D721Med (cell line): Measurements from ENCODE around the gene TTBK2.

ENCODE experiments used
- DNase-seq: peaks from one replicate; pipeline ENCODE4 v3.0.0; 2011; ENCODE audit warnings: low spot score; ENCODE audit not compliant: insufficient read length
- FAIRE-seq: peaks from 2 replicates; lab custom pipeline; 2011; peaks lifted over from hg19 to GRCh38; lab: Jason Lieb, UNC
- CTCF ChIP-seq: IDR thresholded peaks from 2 replicates; pipeline ENCODE4 v1.5.1; 2012; ENCODE audit warnings: mild to moderate bottlenecking, control low read depth; ENCODE audit not compliant: insufficient read depth; ENCODE audit errors: missing control alignments

TTBK2 gene

GRCh38 chr15:42919799-42920518, 619 bp downstream of the TTBK2 start:
- FAIRE-seq (no peak), DNase-seq (no peak)
- no peak for TF ChIP-seq CTCF

GRCh38 chr15:42919308-42919707, 1.3 kb downstream of the TTBK2 start:
- FAIRE-seq = no peak
- TF ChIP-seq CTCF = no peak
- no peak for DNase-seq

GRCh38 chr15:42918047-42918446, 2.5 kb downstream of the TTBK2 start:
- DNase-seq (no peak), FAIRE-seq (no peak)
- no peak for TF ChIP-seq CTCF

- no peak for FAIRE-seq
- DNase-seq = no peak
- TF ChIP-seq CTCF = no peak
Measured at GRCh38 chr15:42915654-42916315, 4.8 kb downstream of the TTBK2 start.

GRCh38 chr15:42914728-42915497, 5.7 kb downstream of the TTBK2 start:
- no peak for TF ChIP-seq CTCF
- FAIRE-seq (peak; percentile 86), DNase-seq (no peak)

GRCh38 chr15:42911058-42911592, 9.5 kb downstream of the TTBK2 start:
- DNase-seq (no peak), FAIRE-seq (no peak)
- TF ChIP-seq CTCF = no peak
